CD14-positive monocyte (primary cell): ENCODE data around the gene VWF. TPM values are rescaled to one million over a fixed set of nuclear protein-coding genes. Genes with fewer than 3 reads are reported as not detected.
A peak's percentile ranks its signal among the peaks of the same experiment; 100 is the strongest.

Source experiments
- DNase-seq, 3 donors: peaks; one replicate each; pipeline ENCODE4 v3.0.0-alpha.2; 2011 to 2022
- H2AFZ ChIP-seq: 2 replicates; pipeline ENCODE4 v1.6.0; 2012; ENCODE audit warnings: mild to moderate bottlenecking, low read depth, low read length, inconsistent platforms; ENCODE audit not compliant: insufficient read depth, poor library complexity, severe bottlenecking
- H3K27ac ChIP-seq, 2 donors: 1 replicate in 1 of 2; 2 replicates in 1 of 2; pipeline ENCODE4 v1.5.1; 2012 to 2013; ENCODE audit warnings: low read length in 2 of 2, control low read depth in 1 of 2, inconsistent platforms in 1 of 2, low read depth in 1 of 2, mild to moderate bottlenecking in 1 of 2
- H3K27me3 ChIP-seq, 2 donors: one replicate each; pipeline versions ENCODE4 v1.6.0 to v1.6.1; 2011 to 2013; ENCODE audit warnings: low read length in 2 of 2; ENCODE audit not compliant: control insufficient read depth in 2 of 2, insufficient read depth in 2 of 2
- H3K36me3 ChIP-seq, 2 donors: replicated peaks in 1 of 2; 1 replicate in 1 of 2; 2 replicates in 1 of 2; pipeline versions ENCODE4 v1.5.1 to v1.6.1; 2012 to 2013; ENCODE audit warnings: low read length in 2 of 2, control low read depth in 1 of 2, inconsistent platforms in 1 of 2, mild to moderate bottlenecking in 1 of 2; ENCODE audit not compliant: insufficient read depth in 2 of 2, control insufficient read depth in 1 of 2
- H3K4me1 ChIP-seq, 2 donors: 1 replicate in 1 of 2; 2 replicates in 1 of 2; pipeline versions ENCODE4 v1.5.1 to v1.6.1; 2012 to 2013; ENCODE audit warnings: low read length in 2 of 2, control low read depth in 1 of 2, inconsistent platforms in 1 of 2, mild to moderate bottlenecking in 1 of 2, moderate library complexity in 1 of 2; ENCODE audit not compliant: insufficient read depth in 2 of 2, control insufficient read depth in 1 of 2
- H3K4me2 ChIP-seq: replicated peaks from 2 replicates; pipeline ENCODE3; 2012; ENCODE audit warnings: low read length, moderate library complexity, mild to moderate bottlenecking; ENCODE audit not compliant: poor library complexity, severe bottlenecking; ENCODE audit errors: extremely low read depth
- H3K4me3 ChIP-seq, 3 experiments: fragments of 200-600 bp in 1 of 3; sonication (generic) in 1 of 3; replicated peaks in 1 of 3; 1 replicate in 2 of 3; 2 replicates in 1 of 3; pipeline ENCODE4 v1.5.1; 2011 to 2013; ENCODE audit warnings: low read length in 3 of 3, mild to moderate bottlenecking in 3 of 3, control low read depth in 2 of 3, low read depth in 2 of 3, inconsistent platforms in 1 of 3, moderate library complexity in 1 of 3
- H3K79me2 ChIP-seq: 2 replicates; pipeline ENCODE4 v1.6.0; 2012; ENCODE audit warnings: mild to moderate bottlenecking, control low read depth, inconsistent platforms, low read length, moderate library complexity; ENCODE audit not compliant: insufficient read depth
- H3K9ac ChIP-seq: 2 replicates; pipeline ENCODE4 v1.6.0; 2017; ENCODE audit warnings: low read length, mild to moderate bottlenecking; ENCODE audit not compliant: insufficient read depth, poor library complexity, severe bottlenecking
- H3K9me3 ChIP-seq, 2 donors: replicated peaks in 1 of 2; 1 replicate in 1 of 2; 2 replicates in 1 of 2; pipeline versions ENCODE4 v1.5.1 to v1.6.1; 2012 to 2013; ENCODE audit warnings: low read length in 2 of 2, control low read depth in 1 of 2; ENCODE audit not compliant: control insufficient read depth in 1 of 2, insufficient read depth in 1 of 2
- H4K20me1 ChIP-seq: 2 replicates; pipeline ENCODE4 v1.6.0; 2012; ENCODE audit warnings: mild to moderate bottlenecking, low read length, control low read depth, moderate library complexity; ENCODE audit not compliant: insufficient read depth
- H3K27ac Mint-ChIP-seq, 7 donors: one replicate each; pipeline ENCODE4 v1.8.0; 2020; ENCODE audit warnings: mild to moderate bottlenecking in 7 of 7, mixed read lengths in 7 of 7, moderate library complexity in 6 of 7, inconsistent platforms in 2 of 7
- H3K27me3 Mint-ChIP-seq, 3 donors: one replicate each; pipeline ENCODE4 v1.8.0; 2021 to 2022; ENCODE audit warnings: low read depth in 3 of 3, mild to moderate bottlenecking in 3 of 3, mixed read lengths in 3 of 3, moderate library complexity in 3 of 3, inconsistent platforms in 1 of 3
- H3K36me3 Mint-ChIP-seq, 2 donors: one replicate each; pipeline ENCODE4 v1.8.0; 2020; ENCODE audit warnings: mixed read lengths in 2 of 2, inconsistent platforms in 1 of 2, mild to moderate bottlenecking in 1 of 2
- H3K4me1 Mint-ChIP-seq: one replicate; pipeline ENCODE4 v1.8.0; 2020; ENCODE audit warnings: mild to moderate bottlenecking, mixed read lengths
- H3K4me3 Mint-ChIP-seq, 2 donors: one replicate each; pipeline ENCODE4 v1.8.0; 2020; ENCODE audit warnings: mild to moderate bottlenecking in 2 of 2, mixed read lengths in 2 of 2, moderate library complexity in 1 of 2
- H3K9me3 Mint-ChIP-seq, 7 donors: one replicate each; pipeline ENCODE4 v1.8.0; 2020 to 2022; ENCODE audit warnings: mixed read lengths in 7 of 7, mild to moderate bottlenecking in 6 of 7, moderate library complexity in 6 of 7, inconsistent platforms in 2 of 7
- WGBS: methylation state at CpG from one replicate; pipeline ENCODE4 v1.1.5; 2013; ENCODE audit warnings: missing lambda C conversion rate; ENCODE audit not compliant: insufficient coverage; 5-methylcytosine and 5-hydroxymethylcytosine counted together
- intact Hi-C, 2 donors: fragments of 100-400 bp; cut with micrococcal nuclease; formaldehyde crosslinking; loops; one replicate each; pipeline versions ENCODE4 v1.15.0 to v1.15.1; 2023
- polyA plus RNA-seq, 3 donors: library from polyadenylated mRNA; depleted of rRNA in 1 of 3; unstranded in 2 of 3; stranded (reverse) in 1 of 3; fragments of 300-500 nt in 2 of 3; fragments of >200 nt in 1 of 3; fragmentation: Illumina TruSeq in 2 of 3; gene quantifications; 1 replicate in 2 of 3; 2 replicates in 1 of 3; pipeline ENCODE4 v1.2.3, GENCODE V29; 2012 to 2021
- TF ChIP-seq, protein P1 (sequence below): fragments of 200-600 bp; IDR thresholded peaks from one replicate; pipeline ENCODE4 v1.8.0; 2022; ENCODE audit warnings: antibody characterized with exemption, mild to moderate bottlenecking

The VWF gene
- polyA plus RNA-seq, 3 donors: 0.17 to 0.49 (median 0.48) TPM

DNA sequence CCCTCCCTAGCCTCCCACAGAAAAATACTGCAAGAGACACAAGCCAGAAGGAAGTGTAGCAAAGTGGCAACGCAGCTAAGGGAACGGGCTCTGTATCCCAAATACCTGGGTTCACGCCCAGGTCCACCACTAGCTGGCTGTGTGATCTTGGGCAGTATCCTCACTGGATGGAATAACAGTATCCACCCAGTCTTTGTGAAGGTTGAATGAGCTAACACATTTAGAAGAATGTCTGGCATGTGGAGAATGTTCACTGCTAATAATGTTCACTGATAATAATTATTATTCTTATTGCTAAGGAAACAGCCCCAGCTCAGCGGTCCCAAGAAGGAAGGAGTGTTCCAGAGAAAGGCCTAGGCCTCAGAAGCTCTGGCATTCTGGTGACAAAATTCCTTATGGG lies 70.9 kb downstream of the VWF start:
- H3K9me3 ChIP-seq: no peaks in the 10 kb centered on the region
- intact Hi-C loops: no loop called here
- no peak overlapping the region for H3K27ac ChIP-seq
- peaks cover 11% of the 10 kb centered on the region for H3K4me1 Mint-ChIP-seq
- H3K4me1 ChIP-seq: peaks cover 0 to 8% of the 10 kb centered on the region in 2 donors
- no peaks in the 10 kb centered on the region for H3K9me3 Mint-ChIP-seq
- H3K36me3 ChIP-seq: no peaks in the 10 kb centered on the region
- H3K27me3 Mint-ChIP-seq: peaks cover 17 to 24% (median 23%) of the 10 kb centered on the region in 3 donors
- no peak overlapping the region for H2AFZ ChIP-seq
- H4K20me1 ChIP-seq: no peaks in the 10 kb centered on the region
- no peak for DNase-seq
- peaks cover 2 to 18% of the 10 kb centered on the region in 2 donors for H3K27me3 ChIP-seq
- 94% methylated on average over 3 of the region's 4 CpGs for WGBS
- H3K4me2 ChIP-seq: no peak overlapping the region
- no peak overlapping the region for H3K4me3 Mint-ChIP-seq
- H3K79me2 ChIP-seq: no peaks in the 10 kb centered on the region
- H3K36me3 Mint-ChIP-seq: no peaks in the 10 kb centered on the region
- no peak overlapping the region for H3K9ac ChIP-seq
- H3K4me3 ChIP-seq: no peak overlapping the region
- TF ChIP-seq, protein P1, sequence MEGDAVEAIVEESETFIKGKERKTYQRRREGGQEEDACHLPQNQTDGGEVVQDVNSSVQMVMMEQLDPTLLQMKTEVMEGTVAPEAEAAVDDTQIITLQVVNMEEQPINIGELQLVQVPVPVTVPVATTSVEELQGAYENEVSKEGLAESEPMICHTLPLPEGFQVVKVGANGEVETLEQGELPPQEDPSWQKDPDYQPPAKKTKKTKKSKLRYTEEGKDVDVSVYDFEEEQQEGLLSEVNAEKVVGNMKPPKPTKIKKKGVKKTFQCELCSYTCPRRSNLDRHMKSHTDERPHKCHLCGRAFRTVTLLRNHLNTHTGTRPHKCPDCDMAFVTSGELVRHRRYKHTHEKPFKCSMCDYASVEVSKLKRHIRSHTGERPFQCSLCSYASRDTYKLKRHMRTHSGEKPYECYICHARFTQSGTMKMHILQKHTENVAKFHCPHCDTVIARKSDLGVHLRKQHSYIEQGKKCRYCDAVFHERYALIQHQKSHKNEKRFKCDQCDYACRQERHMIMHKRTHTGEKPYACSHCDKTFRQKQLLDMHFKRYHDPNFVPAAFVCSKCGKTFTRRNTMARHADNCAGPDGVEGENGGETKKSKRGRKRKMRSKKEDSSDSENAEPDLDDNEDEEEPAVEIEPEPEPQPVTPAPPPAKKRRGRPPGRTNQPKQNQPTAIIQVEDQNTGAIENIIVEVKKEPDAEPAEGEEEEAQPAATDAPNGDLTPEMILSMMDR: no peak
- peak overlapping the region in 1 of 7 donors; percentile 21 for H3K27ac Mint-ChIP-seq

DNA sequence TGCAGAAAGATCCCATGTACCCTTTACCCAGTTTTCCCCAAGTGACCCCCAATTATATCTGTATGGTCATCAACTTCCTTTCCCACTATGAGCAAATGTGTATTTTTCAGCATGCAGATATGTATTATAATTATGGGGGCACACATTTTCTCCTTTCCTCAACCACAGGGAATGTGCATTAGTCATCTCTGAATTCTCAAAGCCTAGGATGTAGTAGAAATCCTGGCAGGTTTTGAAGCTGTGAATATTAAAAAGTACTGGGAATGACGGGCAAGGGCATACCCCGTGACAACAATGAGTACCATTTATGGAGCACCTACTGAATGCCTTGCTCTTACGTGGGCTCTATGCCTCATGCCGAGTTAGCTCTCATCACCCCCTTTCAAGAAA lies 71.5 kb downstream of the VWF start:
- no peaks in the 10 kb centered on the region for H3K36me3 Mint-ChIP-seq
- H3K79me2 ChIP-seq: no peaks in the 10 kb centered on the region
- H3K27ac ChIP-seq: no peak overlapping the region
- TF ChIP-seq, protein P1: no peak
- peaks cover 0 to 8% of the 10 kb centered on the region in 2 donors for H3K4me1 ChIP-seq
- H3K4me1 Mint-ChIP-seq: peaks cover 11% of the 10 kb centered on the region
- H3K27me3 Mint-ChIP-seq: peaks cover 15 to 23% (median 23%) of the 10 kb centered on the region in 3 donors
- H3K27ac Mint-ChIP-seq: no peak overlapping the region
- no peaks in the 10 kb centered on the region for H4K20me1 ChIP-seq
- H2AFZ ChIP-seq: no peak overlapping the region
- H3K27me3 ChIP-seq: peaks cover 2 to 18% of the 10 kb centered on the region in 2 donors
- no peak overlapping the region for H3K4me3 ChIP-seq
- H3K9ac ChIP-seq: no peak overlapping the region
- H3K36me3 ChIP-seq: no peaks in the 10 kb centered on the region
- no peak overlapping the region for H3K4me2 ChIP-seq
- no peak overlapping the region for H3K4me3 Mint-ChIP-seq
- DNase-seq: no peak
- H3K9me3 Mint-ChIP-seq: no peaks in the 10 kb centered on the region
- intact Hi-C loops: no loop called here
- H3K9me3 ChIP-seq: no peaks in the 10 kb centered on the region
- WGBS: no CpG with 5 or more reads among the region's 4 CpGs
